Panc1 (cell line): ENCODE data around the gene FAM83D. TPM values are rescaled to one million over a fixed set of nuclear protein-coding genes. Genes with fewer than 3 reads are reported as not detected.

Experiments
- ATAC-seq: fragments of 200-7000 bp; cut with Tn5 transposase; 2 replicates; pipeline ENCODE4 v1.9.1; 2020; ENCODE audit warnings: mild to moderate bottlenecking, moderate library complexity
- BruUV-seq: library from RNA; stranded (reverse); fragments of 400-500 nt; replicated peaks from 2 replicates; lab custom pipeline; 2021; lab: Mats Ljungman, UMichigan
- CTCF ChIA-PET: fragments of 300-600 bp; sonication (Branson Sonifier 250); formaldehyde crosslinking; loops from one replicate; lab custom pipeline; 2022; ENCODE audit warnings: antibody characterized with exemption; lab: Charles Lee
- POLR2A ChIA-PET: fragments of 300-600 bp; sonication (Branson Sonifier 250); formaldehyde crosslinking; loops from one replicate; lab custom pipeline; 2022; ENCODE audit warnings: antibody characterized with exemption; lab: Charles Lee
- DNase-seq: peaks from one replicate; pipeline ENCODE4 v3.0.0-alpha.2; 2010; ENCODE audit warnings: low read depth, low spot score
- H3K27ac ChIP-seq: 2 replicates; pipeline ENCODE4 v1.5.1; 2011; ENCODE audit warnings: mild to moderate bottlenecking, low read length, inconsistent platforms
- H3K27me3 ChIP-seq: fragments of 200-500 bp; sonication (Bioruptor generic); 2 replicates; pipeline ENCODE4 v1.6.0; 2014; ENCODE audit warnings: low read length, inconsistent platforms; ENCODE audit not compliant: control insufficient read depth, insufficient read depth
- H3K36me3 ChIP-seq: fragments of 200-500 bp; sonication (Bioruptor generic); 2 replicates; pipeline ENCODE4 v1.5.1; 2014; ENCODE audit warnings: inconsistent platforms, mild to moderate bottlenecking, low read length, moderate library complexity; ENCODE audit not compliant: control insufficient read depth, insufficient read depth
- H3K4me1 ChIP-seq: 2 replicates; pipeline ENCODE4 v1.5.1; 2011; ENCODE audit warnings: inconsistent platforms, mild to moderate bottlenecking, low read length, moderate library complexity; ENCODE audit not compliant: control insufficient read depth, insufficient read depth
- H3K4me3 ChIP-seq, 2 experiments: 2 replicates each; pipeline ENCODE4 v1.5.1; 2011 to 2012; ENCODE audit warnings: low read depth in 2 of 2, low read length in 2 of 2, mild to moderate bottlenecking in 2 of 2, inconsistent platforms in 1 of 2, moderate library complexity in 1 of 2
- H3K9me3 ChIP-seq: fragments of 200-500 bp; sonication (Bioruptor generic); 2 replicates; pipeline ENCODE4 v1.5.1; 2014; ENCODE audit warnings: low read depth, mild to moderate bottlenecking, inconsistent platforms, low read length, moderate library complexity; ENCODE audit not compliant: control insufficient read depth, insufficient read depth
- CTCF ChIP-seq: fragments of 450-650 bp; IDR thresholded peaks from 2 replicates; pipeline ENCODE4 v1.5.1; 2017; ENCODE audit warnings: mild to moderate bottlenecking
- POLR2AphosphoS5 ChIP-seq: IDR thresholded peaks from 2 replicates; pipeline ENCODE4 v1.6.1; 2012; ENCODE audit warnings: mild to moderate bottlenecking, low read depth, low read length, moderate library complexity
- REST ChIP-seq, 2 experiments: IDR thresholded peaks; 2 replicates each; pipeline ENCODE4 v1.6.1; 2011 to 2012; ENCODE audit warnings: low read depth in 2 of 2, control low read depth in 1 of 2, low read length in 1 of 2, mild to moderate bottlenecking in 1 of 2, moderate library complexity in 1 of 2; ENCODE audit not compliant: insufficient read depth in 1 of 2
- SIN3A ChIP-seq: IDR thresholded peaks from 2 replicates; pipeline ENCODE4 v1.6.1; 2012; ENCODE audit warnings: low read depth, mild to moderate bottlenecking, low read length, moderate library complexity, borderline replicate concordance; ENCODE audit not compliant: insufficient read depth
- TCF7L2 ChIP-seq: IDR thresholded peaks from 2 replicates; pipeline ENCODE4 v1.6.1; 2011; ENCODE audit warnings: mild to moderate bottlenecking, low read depth, low read length, inconsistent platforms
- in situ Hi-C: cut with HindIII; loops from 2 replicates; pipeline ENCODE4 v1.10.0; 2016; ENCODE audit warnings: low sequenced_read_pairs, low pct_unique_long_range_greater_than_20kb
- intact Hi-C: fragments of 100-400 bp; cut with micrococcal nuclease; formaldehyde crosslinking; loops from one replicate; pipeline ENCODE4 v1.10.0; 2022; ENCODE audit not compliant: unreplicated experiment
- total RNA-seq: library from RNA; stranded (reverse); gene quantifications from one replicate; pipeline ENCODE4 v1.2.1, GENCODE V29; 2021; ENCODE audit not compliant: unreplicated experiment

FAM83D gene
- total RNA-seq, 1 experiment from 2014 or later = 30.9 TPM

DNA sequence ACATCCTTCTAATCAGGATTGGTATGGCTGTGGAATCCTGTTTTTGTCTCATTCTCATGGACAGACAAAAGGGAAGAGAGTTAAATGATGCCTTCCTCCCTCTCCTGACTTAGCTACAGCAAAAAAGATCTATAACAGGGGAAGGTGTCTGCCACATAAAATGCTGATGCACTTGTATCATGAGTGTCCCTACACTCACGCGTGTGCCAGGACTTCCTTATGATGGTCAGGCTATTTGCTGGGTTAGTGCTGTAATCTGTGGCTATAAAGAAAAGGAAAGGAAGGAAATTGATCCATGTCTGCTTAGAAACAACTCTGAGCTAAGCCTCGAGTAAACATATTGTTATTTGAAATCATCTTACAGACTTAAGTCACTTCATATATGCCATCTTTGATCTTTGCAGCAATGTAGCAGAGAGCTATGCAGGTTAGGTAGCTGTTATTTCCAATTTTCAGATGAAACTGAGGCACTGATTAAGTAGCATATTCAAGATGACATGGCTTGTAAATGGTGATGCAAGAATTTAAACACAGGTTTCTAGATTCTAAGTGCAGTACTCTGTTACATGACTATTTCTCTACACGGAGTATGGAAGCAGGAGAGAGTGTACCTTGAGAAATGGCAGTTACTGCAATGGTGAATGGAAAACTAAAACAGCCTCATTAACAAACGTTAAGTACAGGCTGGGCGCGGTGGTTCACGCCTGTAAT, 27.6 kb downstream of the FAM83D start:
- intact Hi-C loops (no loop called here), in situ Hi-C loops (no loop called here)
- Histone ChIP-seq H3K27me3 (no peaks in the 10 kb centered on the region), H3K36me3 (peaks cover 17% of the 10 kb centered on the region), H3K4me3 (no peak overlapping the region), H3K9me3 (no peaks in the 10 kb centered on the region), H3K4me1 (no peaks in the 10 kb centered on the region), H3K27ac (no peak overlapping the region)
- ChIA-PET CTCF (no interaction called here), POLR2A (no interaction called here)
- BruUV-seq = no TSS peak
- TF ChIP-seq POLR2AphosphoS5 (no peak), TCF7L2 (no peak), SIN3A (no peak), REST (IDR thresholded peaks at IDR 0.05; ENCODE audit: insufficient read depth in 1 of 2, low read depth in 2 of 2, low read length in 1 of 2) (no peak), CTCF (no peak)
- ATAC-seq (no peak), DNase-seq (no peak)

DNA sequence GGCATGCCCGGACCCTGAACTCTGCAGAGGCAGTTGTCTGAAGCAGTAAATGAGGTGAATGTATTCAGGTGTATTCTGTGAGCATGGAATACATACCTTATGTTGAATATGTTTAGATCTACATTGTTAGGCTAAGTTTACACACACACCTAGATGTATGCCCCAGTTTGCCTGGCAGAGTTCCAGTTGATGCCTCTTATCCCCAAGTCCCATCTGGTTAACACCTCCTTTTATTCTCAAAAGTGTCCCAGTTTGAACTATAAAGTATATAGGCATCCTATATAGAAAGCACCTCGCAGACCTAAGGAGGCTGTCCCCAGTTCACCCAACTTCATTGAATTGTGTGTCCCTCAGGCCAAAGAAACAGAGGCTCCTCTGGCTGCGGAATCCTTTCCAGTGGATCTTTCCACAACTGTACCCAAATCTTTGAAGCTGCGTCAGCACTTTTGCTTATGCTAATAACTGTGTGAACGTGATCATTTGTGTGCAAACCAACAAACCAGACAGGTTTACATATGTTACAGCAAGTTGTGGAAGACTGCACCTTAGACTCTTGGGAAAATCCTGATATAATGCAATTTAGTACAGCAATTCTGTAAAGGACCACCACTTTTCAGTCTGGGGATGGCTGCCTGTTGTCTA, 31.1 kb downstream of the FAM83D start:
- Histone ChIP-seq H3K27ac (no peak overlapping the region), H3K4me3 (no peak overlapping the region), H3K36me3 (peaks cover 9% of the 10 kb centered on the region), H3K27me3 (no peaks in the 10 kb centered on the region), H3K4me1 (peaks cover 9% of the 10 kb centered on the region; the same call in 1 of the 2 replicates), H3K9me3 (no peaks in the 10 kb centered on the region)
- in situ Hi-C loops = no loop called here
- ChIA-PET CTCF (no interaction called here), POLR2A (no interaction called here)
- intact Hi-C loops = no loop called here
- BruUV-seq = no TSS peak
- ATAC-seq (no peak), DNase-seq (no peak)
- TF ChIP-seq CTCF = no peak
- no peak for TF ChIP-seq TCF7L2
- TF ChIP-seq POLR2AphosphoS5 = no peak
- no peak for TF ChIP-seq REST (IDR thresholded peaks at IDR 0.05; ENCODE audit: insufficient read depth in 1 of 2, low read depth in 2 of 2, low read length in 1 of 2)
- no peak for TF ChIP-seq SIN3A
